Fibroblast of skin of left quadriceps (primary cell): Measurements from ENCODE around the gene GABRB3.

Experiments used
- DNase-seq, 2 experiments: peaks; one replicate each; pipeline ENCODE4 v3.0.0-alpha.2; 2013; ENCODE audit warnings: low read depth in 2 of 2

Gene GABRB3

GRCh38 chr15:26555898-26556297, 217.0 kb downstream of the GABRB3 start:
- DNase-seq, result no peak

- no peak for DNase-seq
These were observed 221.4 kb downstream of the GABRB3 start for GRCh38 chr15:26551473-26551872.

GRCh38 chr15:26550880-26551279, 222.0 kb downstream of the GABRB3 start:
- DNase-seq, result no peak

GRCh38 chr15:26537663-26538062, 235.2 kb downstream of the GABRB3 start:
- no peak for DNase-seq

- no peak for DNase-seq
These were observed 241.4 kb downstream of the GABRB3 start for GRCh38 chr15:26531489-26531888.

GRCh38 chr15:26525096-26525495, 247.8 kb downstream of the GABRB3 start:
- DNase-seq, result no peak

GRCh38 chr15:26521691-26522198, 251.1 kb downstream of the GABRB3 start:
- no peak for DNase-seq

GRCh38 chr15:26521130-26521529, 251.7 kb downstream of the GABRB3 start:
- DNase-seq, result no peak

- no peak for DNase-seq
These were observed 254.0 kb downstream of the GABRB3 start for GRCh38 chr15:26518885-26519284.

- DNase-seq, result no peak
These were observed 256.5 kb downstream of the GABRB3 start for GRCh38 chr15:26516102-26516980.

- DNase-seq, result no peak
These were observed 268.9 kb downstream of the GABRB3 start for GRCh38 chr15:26504009-26504408.
